Mesendoderm (in vitro differentiated cells): ENCODE data around the gene TSPEAR.
A peak's percentile ranks its signal among the peaks of the same experiment; 100 is the strongest.

Experiments
- DNase-seq: peaks from one replicate; pipeline ENCODE4 v3.0.0; 2013
- H2AK5ac ChIP-seq: 2 replicates; pipeline ENCODE4 v1.6.1; 2013; ENCODE audit warnings: low read length, inconsistent platforms
- H2BK120ac ChIP-seq: 2 replicates; pipeline ENCODE4 v1.6.1; 2013; ENCODE audit warnings: low read depth, mild to moderate bottlenecking, low read length, moderate library complexity, mixed read lengths
- H2BK15ac ChIP-seq: replicated peaks from 2 replicates; pipeline ENCODE4 v1.6.1; 2013; ENCODE audit warnings: low read depth, mild to moderate bottlenecking, moderate library complexity
- H2BK5ac ChIP-seq: 2 replicates; pipeline ENCODE4 v1.6.1; 2013; ENCODE audit warnings: low read length, inconsistent platforms
- H3K18ac ChIP-seq: 2 replicates; pipeline ENCODE4 v1.6.1; 2013; ENCODE audit warnings: mild to moderate bottlenecking, low read length, mixed read lengths
- H3K23ac ChIP-seq: one replicate; pipeline ENCODE4 v1.6.1; 2013; ENCODE audit warnings: low read length
- H3K27ac ChIP-seq: 2 replicates; pipeline ENCODE4 v1.5.1; 2013; ENCODE audit warnings: low read depth, mild to moderate bottlenecking, inconsistent platforms, low read length, moderate library complexity
- H3K27me3 ChIP-seq: 2 replicates; pipeline ENCODE4 v1.6.1; 2013; ENCODE audit warnings: low read length, control low read depth, mild to moderate bottlenecking, inconsistent platforms; ENCODE audit not compliant: insufficient read depth, poor library complexity
- H3K36me3 ChIP-seq: 2 replicates; pipeline ENCODE4 v1.6.1; 2013; ENCODE audit warnings: low read length, inconsistent platforms; ENCODE audit not compliant: control insufficient read depth, insufficient read depth
- H3K4ac ChIP-seq: one replicate; pipeline ENCODE4 v1.6.1; 2013; ENCODE audit warnings: low read depth, mild to moderate bottlenecking, low read length, moderate library complexity
- H3K4me1 ChIP-seq: 2 replicates; pipeline ENCODE4 v1.6.1; 2013; ENCODE audit warnings: low read depth, low read length, inconsistent platforms; ENCODE audit not compliant: control insufficient read depth
- H3K4me2 ChIP-seq: 2 replicates; pipeline ENCODE4 v1.6.1; 2013; ENCODE audit warnings: low read length
- H3K4me3 ChIP-seq: 2 replicates; pipeline ENCODE4 v1.5.1; 2013; ENCODE audit warnings: mild to moderate bottlenecking, low read length
- H3K56ac ChIP-seq: one replicate; pipeline ENCODE4 v1.6.1; 2013; ENCODE audit warnings: low read length
- H3K79me1 ChIP-seq: 2 replicates; pipeline ENCODE4 v1.6.1; 2013; ENCODE audit warnings: low read length, inconsistent platforms
- H3K79me2 ChIP-seq: 2 replicates; pipeline ENCODE4 v1.6.1; 2013; ENCODE audit warnings: mild to moderate bottlenecking, low read length; ENCODE audit not compliant: control insufficient read depth, insufficient read depth
- H3K9ac ChIP-seq: 2 replicates; pipeline ENCODE4 v1.6.1; 2013; ENCODE audit warnings: low read length, inconsistent platforms
- H4K5ac ChIP-seq: one replicate; pipeline ENCODE4 v1.6.1; 2013; ENCODE audit warnings: low read length
- H4K8ac ChIP-seq: one replicate; pipeline ENCODE4 v1.6.1; 2013; ENCODE audit warnings: low read depth, mild to moderate bottlenecking, control low read depth, low read length, moderate library complexity
- WGBS: extraction: QIAGEN DNeasy Blood & Tissue Kit; methylation state at CpG from one replicate; pipeline ENCODE4 v1.1.7; 2013; ENCODE audit warnings: low lambda C conversion rate, missing lambda C conversion rate; ENCODE audit not compliant: insufficient coverage; ENCODE audit errors: extremely low coverage; 5-methylcytosine and 5-hydroxymethylcytosine counted together

TSPEAR gene

GRCh38 chr21:44596068-44596725, 115.2 kb downstream of the TSPEAR start:
- no peak overlapping the region for H3K4me3 ChIP-seq
- DNase-seq, result no peak
- no peak overlapping the region for H2BK15ac ChIP-seq
- H2BK120ac ChIP-seq, result no peak overlapping the region
- no peaks in the 10 kb centered on the region for H3K36me3 ChIP-seq
- no peak overlapping the region for H2BK5ac ChIP-seq
- H2AK5ac ChIP-seq, result peak overlapping the region; percentile 63
- H3K27ac ChIP-seq, result no peak overlapping the region
- peak overlapping the region; percentile 10 for H3K56ac ChIP-seq
- no peak overlapping the region for H3K23ac ChIP-seq
- no peaks in the 10 kb centered on the region for H3K27me3 ChIP-seq
- H3K4ac ChIP-seq, result no peak overlapping the region
- no peak overlapping the region for H4K5ac ChIP-seq
- no peak overlapping the region for H3K4me2 ChIP-seq
- no CpG with 5 or more reads among the region's 9 CpGs for WGBS
- H4K8ac ChIP-seq, result no peak overlapping the region
- H3K4me1 ChIP-seq, result peaks cover 4% of the 10 kb centered on the region
- no peaks in the 10 kb centered on the region for H3K79me2 ChIP-seq
- H3K18ac ChIP-seq, result no peak overlapping the region
- no peak overlapping the region for H3K9ac ChIP-seq
- no peaks in the 10 kb centered on the region for H3K79me1 ChIP-seq

- Histone ChIP-seq H4K8ac (no peak overlapping the region), H2BK15ac (no peak overlapping the region), H2BK5ac (no peak overlapping the region), H3K79me1 (no peaks in the 10 kb centered on the region), H3K79me2 (no peaks in the 10 kb centered on the region), H3K4me1 (peaks cover 4% of the 10 kb centered on the region), H3K36me3 (no peaks in the 10 kb centered on the region), H3K4me3 (no peak overlapping the region), H4K5ac (no peak overlapping the region), H2BK120ac (no peak overlapping the region), H3K56ac (no peak overlapping the region), H3K18ac (no peak overlapping the region), H3K27ac (no peak overlapping the region), H3K4me2 (no peak overlapping the region), H3K27me3 (no peaks in the 10 kb centered on the region), H3K23ac (no peak overlapping the region), H3K9ac (no peak overlapping the region), H2AK5ac (no peak overlapping the region), H3K4ac (no peak overlapping the region)
- DNase-seq, result no peak
- no CpG with 5 or more reads among the region's 6 CpGs for WGBS
These were observed 115.8 kb downstream of the TSPEAR start for GRCh38 chr21:44595524-44595923.

GRCh38 chr21:44594406-44594916, 116.9 kb downstream of the TSPEAR start:
- no peaks in the 10 kb centered on the region for H3K36me3 ChIP-seq
- H2BK120ac ChIP-seq, result no peak overlapping the region
- H3K4me1 ChIP-seq, result peaks cover 4% of the 10 kb centered on the region
- no peak overlapping the region for H2BK5ac ChIP-seq
- H3K79me2 ChIP-seq, result no peaks in the 10 kb centered on the region
- H3K56ac ChIP-seq, result no peak overlapping the region
- no peak overlapping the region for H3K27ac ChIP-seq
- no peaks in the 10 kb centered on the region for H3K79me1 ChIP-seq
- no peak overlapping the region for H2BK15ac ChIP-seq
- no peak overlapping the region for H3K4me3 ChIP-seq
- no peaks in the 10 kb centered on the region for H3K27me3 ChIP-seq
- DNase-seq, result no peak
- no peak overlapping the region for H2AK5ac ChIP-seq
- H3K4me2 ChIP-seq, result no peak overlapping the region
- no CpG with 5 or more reads among the region's 12 CpGs for WGBS
- H4K8ac ChIP-seq, result no peak overlapping the region
- no peak overlapping the region for H3K9ac ChIP-seq
- H4K5ac ChIP-seq, result no peak overlapping the region
- no peak overlapping the region for H3K23ac ChIP-seq
- H3K4ac ChIP-seq, result no peak overlapping the region
- no peak overlapping the region for H3K18ac ChIP-seq

- DNase-seq, result peak; percentile 22
- Histone ChIP-seq H4K5ac (no peak overlapping the region), H2BK15ac (no peak overlapping the region), H3K56ac (peak overlapping the region; percentile 49), H3K4me3 (no peak overlapping the region), H3K23ac (no peak overlapping the region), H3K18ac (peak overlapping the region; percentile 31), H3K27ac (no peak overlapping the region), H2BK120ac (no peak overlapping the region), H3K4ac (no peak overlapping the region), H3K27me3 (no peaks in the 10 kb centered on the region), H2AK5ac (no peak overlapping the region), H3K79me2 (no peaks in the 10 kb centered on the region), H4K8ac (no peak overlapping the region), H2BK5ac (no peak overlapping the region), H3K4me2 (no peak overlapping the region), H3K79me1 (no peaks in the 10 kb centered on the region), H3K36me3 (no peaks in the 10 kb centered on the region), H3K4me1 (peaks cover 4% of the 10 kb centered on the region), H3K9ac (no peak overlapping the region)
- no CpG with 5 or more reads among the region's 20 CpGs for WGBS
These were observed 117.6 kb downstream of the TSPEAR start for GRCh38 chr21:44593598-44594405.

GRCh38 chr21:44592446-44593311, 118.7 kb downstream of the TSPEAR start, which contains the start of gene KRTAP10-6:
KRTAP10-6 (minus strand) TSS chr21:44592505; CDS start chr21:44592484, 21 bp downstream.
- H2BK5ac ChIP-seq, result no peak within 1 kb of the TSS
- H3K4me2 ChIP-seq, result no peak within 1 kb of the TSS
- no peak within 1 kb of the TSS for H3K23ac ChIP-seq
- no peak within 1 kb of the TSS for H2AK5ac ChIP-seq
- no peak within 1 kb of the TSS for H2BK120ac ChIP-seq
- no peak within 1 kb of the TSS for H4K8ac ChIP-seq
- no CpG with 5 or more reads among the region's 33 CpGs for WGBS
- H3K56ac ChIP-seq, result peak within 1 kb of the TSS; percentile 73
- no peaks in the 10 kb centered on the region for H3K79me2 ChIP-seq
- no peaks in the 10 kb centered on the region for H3K79me1 ChIP-seq
- H3K18ac ChIP-seq, result no peak within 1 kb of the TSS
- no peak for DNase-seq
- H3K27me3 ChIP-seq, result no peaks in the 10 kb centered on the region
- H2BK15ac ChIP-seq, result no peak within 1 kb of the TSS
- H3K9ac ChIP-seq, result no peak within 1 kb of the TSS
- no peaks in the 10 kb centered on the region for H3K36me3 ChIP-seq
- no peak within 1 kb of the TSS for H4K5ac ChIP-seq
- H3K27ac ChIP-seq, result no peak within 1 kb of the TSS
- H3K4me3 ChIP-seq, result no peak within 1 kb of the TSS
- H3K4me1 ChIP-seq, result peaks cover 4% of the 10 kb centered on the region
- H3K4ac ChIP-seq, result no peak within 1 kb of the TSS
